ENCODE results near the gene JARID2. TPM values are rescaled to one million over a fixed set of nuclear protein-coding genes. Genes with fewer than 3 reads are reported as not detected.

Gene JARID2
- total and polyA plus RNA-seq, 10 of the 15 experiments (the other 5 are each of a cell fraction or from before 2014, with no cell fraction given) = 4.2 to 21.6 (median 11.7) TPM

GRCh38 chr6:15434263-15434662 lies 188.4 kb downstream of the JARID2 start (continued):
- 0 out of 4 replicates have a peak, but pooled peaks of 1 of the 2 experiments have one; percentile 24 for TF ChIP-seq EP300 (IDR thresholded peaks at IDR 0.05; ENCODE audit: borderline replicate concordance in 1 of 2, control insufficient read depth in 1 of 2, low read depth in 2 of 2, low read length in 2 of 2)
- TF ChIP-seq, protein P1, sequence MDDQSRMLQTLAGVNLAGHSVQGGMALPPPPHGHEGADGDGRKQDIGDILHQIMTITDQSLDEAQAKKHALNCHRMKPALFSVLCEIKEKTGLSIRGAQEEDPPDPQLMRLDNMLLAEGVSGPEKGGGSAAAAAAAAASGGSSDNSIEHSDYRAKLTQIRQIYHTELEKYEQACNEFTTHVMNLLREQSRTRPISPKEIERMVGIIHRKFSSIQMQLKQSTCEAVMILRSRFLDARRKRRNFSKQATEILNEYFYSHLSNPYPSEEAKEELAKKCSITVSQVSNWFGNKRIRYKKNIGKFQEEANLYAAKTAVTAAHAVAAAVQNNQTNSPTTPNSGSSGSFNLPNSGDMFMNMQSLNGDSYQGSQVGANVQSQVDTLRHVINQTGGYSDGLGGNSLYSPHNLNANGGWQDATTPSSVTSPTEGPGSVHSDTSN (IDR thresholded peaks at IDR 0.05; ENCODE audit: insufficient replicate concordance, low read depth, low read length) = no peak
- TF ChIP-seq IKZF1 (conservative IDR thresholded peaks at IDR 0.05) = peak; percentile 43; the same call in 1 of the 2 replicates
- TF ChIP-seq IRF4 (IDR thresholded peaks at IDR 0.05; ENCODE audit: low read depth, low read length) = no peak
- TF ChIP-seq EGR1 (IDR thresholded peaks at IDR 0.05; ENCODE audit: borderline replicate concordance in 1 of 2, low read depth in 2 of 2, low read length in 2 of 2) = no peak

DNA sequence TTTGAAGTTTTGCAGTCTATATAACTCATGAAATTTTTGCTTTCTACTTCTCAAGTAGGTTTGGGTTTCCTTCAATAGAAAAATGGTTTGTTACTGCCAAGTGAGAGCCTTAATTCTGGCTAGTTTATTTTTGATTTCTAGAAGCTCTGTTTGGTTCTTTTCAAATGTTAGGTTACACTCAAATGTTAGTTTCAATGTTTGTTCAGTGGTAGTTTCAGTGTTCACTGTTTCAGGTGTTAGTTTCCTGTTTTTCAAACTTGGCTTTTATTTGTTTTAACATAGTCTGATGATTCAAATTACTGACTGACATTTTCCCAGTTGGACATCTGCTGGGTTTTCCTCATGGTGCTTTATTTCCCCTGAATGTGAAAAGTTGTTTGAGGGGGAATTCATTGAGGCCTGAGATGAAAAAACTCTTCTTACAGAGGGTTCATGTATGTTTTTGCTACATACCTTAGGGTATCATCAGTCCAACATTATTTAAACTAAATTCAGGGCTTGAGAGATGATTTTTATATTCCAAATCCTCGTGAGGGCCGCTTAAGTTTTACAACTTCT lies 189.0 kb downstream of the JARID2 start:
- peak; percentile 38 for ATAC-seq
- Histone ChIP-seq H3K4me3 (peak overlapping the region; percentile 9; the same call in 1 of the 2 replicates), H3K9me3 (replicated peaks; ENCODE audit: control insufficient read depth, insufficient read depth, low read length) (peaks cover 4% of the 10 kb centered on the region; the same call in 2 of the 3 replicates), H3K27me3 (replicated peaks in 1 of 2; ENCODE audit: control insufficient read depth in 2 of 2, insufficient read depth in 2 of 2, low read length in 1 of 2) (no peaks in the 10 kb centered on the region), H3K9ac (ENCODE audit: control insufficient read depth, insufficient read depth, low read length) (no peak overlapping the region), H3K4me1 (ENCODE audit: control insufficient read depth, insufficient read depth, low read length) (peaks cover 68% of the 10 kb centered on the region), H3K4me2 (ENCODE audit: control insufficient read depth, insufficient read depth) (peak overlapping the region; percentile 52), H3K36me3 (ENCODE audit: control insufficient read depth in 2 of 2, insufficient read depth in 2 of 2, low read length in 1 of 2) (no peaks in the 10 kb centered on the region; a peak in 1 of 4 replicates), H2AFZ (ENCODE audit: control insufficient read depth, low read depth, low read length) (no peak overlapping the region), H3K79me2 (ENCODE audit: control insufficient read depth, insufficient read depth, low read length) (peaks cover 98% of the 10 kb centered on the region), H4K20me1 (ENCODE audit: control insufficient read depth, insufficient read depth) (no peaks in the 10 kb centered on the region), H3K27ac (ENCODE audit: control insufficient read depth, insufficient read depth) (peak overlapping the region; percentile 59)
- SMC1A ChIA-PET (ENCODE audit: uncharacterized antibody, unreplicated experiment) = interaction anchor here (0.6 to 15.4 kb wide), 15 partner anchors 8 to 175 kb away, joined by 3 to 143 read pairs (median 6); no protein-coding TSS in a partner anchor
- CTCF ChIA-PET = interaction anchor here (1.1 to 6.3 kb wide), 9 partner anchors 9 to 188 kb away, joined by 3 to 49 read pairs (median 4); no protein-coding TSS in a partner anchor
- intact Hi-C loops (cut with micrococcal nuclease; ENCODE audit: unreplicated experiment) = no loop called here
- peak; percentile 62 for FAIRE-seq
- in situ Hi-C loops (cut with MboI) = no loop called here
- DNase-seq (ENCODE audit: low read depth, low spot score) = no peak
- RAD21 ChIA-PET (ENCODE audit: unreplicated experiment) = interaction anchor here (0.5 to 4.0 kb wide), 14 partner anchors 10 to 183 kb away, joined by 3 to 32 read pairs (median 4); no protein-coding TSS in a partner anchor
- BruUV-seq (replicated peaks) = no TSS peak
- POLR2A ChIA-PET = interaction anchor here (0.7 to 1.5 kb wide), 4 partner anchors 12 to 318 kb away, joined by 3 to 6 read pairs (median 4); no protein-coding TSS in a partner anchor
- WGBS (ENCODE audit: insufficient coverage, insufficient replicate concordance, low lambda C conversion rate, missing lambda C conversion rate) = 84% methylated on average over 2 of the region's 2 CpGs
- no peak for TF ChIP-seq RELA (IDR thresholded peaks at IDR 0.05; ENCODE audit: borderline replicate concordance, partially characterized antibody)
- TF ChIP-seq, protein P2, sequence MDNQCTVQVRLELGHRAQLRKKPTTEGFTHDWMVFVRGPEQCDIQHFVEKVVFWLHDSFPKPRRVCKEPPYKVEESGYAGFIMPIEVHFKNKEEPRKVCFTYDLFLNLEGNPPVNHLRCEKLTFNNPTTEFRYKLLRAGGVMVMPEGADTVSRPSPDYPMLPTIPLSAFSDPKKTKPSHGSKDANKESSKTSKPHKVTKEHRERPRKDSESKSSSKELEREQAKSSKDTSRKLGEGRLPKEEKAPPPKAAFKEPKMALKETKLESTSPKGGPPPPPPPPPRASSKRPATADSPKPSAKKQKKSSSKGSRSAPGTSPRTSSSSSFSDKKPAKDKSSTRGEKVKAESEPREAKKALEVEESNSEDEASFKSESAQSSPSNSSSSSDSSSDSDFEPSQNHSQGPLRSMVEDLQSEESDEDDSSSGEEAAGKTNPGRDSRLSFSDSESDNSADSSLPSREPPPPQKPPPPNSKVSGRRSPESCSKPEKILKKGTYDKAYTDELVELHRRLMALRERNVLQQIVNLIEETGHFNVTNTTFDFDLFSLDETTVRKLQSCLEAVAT (IDR thresholded peaks at IDR 0.05) = no peak
- TF ChIP-seq SUZ12 (IDR thresholded peaks at IDR 0.05; ENCODE audit: unreplicated experiment) = no peak
- no peak for TF ChIP-seq PKNOX1 (IDR thresholded peaks at IDR 0.05)
- TF ChIP-seq SUPT20H (IDR thresholded peaks at IDR 0.05; ENCODE audit: borderline replicate concordance, control insufficient read depth, low read depth, low read length) = no peak
- 0 out of 2 replicates have a peak, but pooled peaks have one; percentile 13 for TF ChIP-seq NBN (IDR thresholded peaks at IDR 0.05)
- TF ChIP-seq KLF5 (IDR thresholded peaks at IDR 0.05; ENCODE audit: partially characterized antibody) = no peak
- TF ChIP-seq NFIC (IDR thresholded peaks at IDR 0.05; ENCODE audit: low read depth, low read length) = no peak; the same call in 1 of the 2 replicates
- TF ChIP-seq CBFB (IDR thresholded peaks at IDR 0.05; ENCODE audit: low read depth) = no peak
- TF ChIP-seq EP300 (IDR thresholded peaks at IDR 0.05; ENCODE audit: borderline replicate concordance in 1 of 2, control insufficient read depth in 1 of 2, low read depth in 2 of 2, low read length in 2 of 2) = 0 out of 4 replicates have a peak, but pooled peaks have one; percentile 21 to 54
- no peak for TF ChIP-seq TAF1 (IDR thresholded peaks at IDR 0.05; ENCODE audit: borderline replicate concordance, low read depth, low read length)
- no peak for TF ChIP-seq BACH1 (IDR thresholded peaks at IDR 0.05; ENCODE audit: borderline replicate concordance)
- no peak for TF ChIP-seq MYC (IDR thresholded peaks at IDR 0.05; ENCODE audit: insufficient read depth, insufficient read length, insufficient replicate concordance, low read length, severe bottlenecking)
- TF ChIP-seq HCFC1 (IDR thresholded peaks at IDR 0.05; ENCODE audit: low read length) = no peak
